Glutamatergic neuron (in vitro differentiated cells): Measurements from ENCODE around the gene GRM4. TPM values are rescaled to one million over a fixed set of nuclear protein-coding genes. Genes with fewer than 3 reads are reported as not detected.

Experiments used
- DNase-seq: peaks from one replicate; pipeline ENCODE4 v3.0.0; 2022
- H3K27ac Mint-ChIP-seq: one replicate; pipeline ENCODE4 v1.8.0; 2020; ENCODE audit warnings: mild to moderate bottlenecking, mixed read lengths, inconsistent platforms; ENCODE audit not compliant: unreplicated experiment
- H3K27me3 Mint-ChIP-seq: one replicate; pipeline ENCODE4 v1.8.0; 2020; ENCODE audit warnings: mild to moderate bottlenecking, moderate library complexity, mixed read lengths, inconsistent platforms; ENCODE audit not compliant: unreplicated experiment
- H3K36me3 Mint-ChIP-seq: one replicate; pipeline ENCODE4 v1.8.0; 2020; ENCODE audit warnings: mild to moderate bottlenecking, mixed read lengths, inconsistent platforms; ENCODE audit not compliant: unreplicated experiment
- H3K4me1 Mint-ChIP-seq: one replicate; pipeline ENCODE4 v1.8.0; 2020; ENCODE audit warnings: mild to moderate bottlenecking, low read depth, mixed read lengths, inconsistent platforms; ENCODE audit not compliant: unreplicated experiment
- H3K4me3 Mint-ChIP-seq: one replicate; pipeline ENCODE4 v1.8.0; 2020; ENCODE audit warnings: mild to moderate bottlenecking, mixed read lengths, inconsistent platforms; ENCODE audit not compliant: unreplicated experiment
- H3K9me3 Mint-ChIP-seq: one replicate; pipeline ENCODE4 v1.8.0; 2020; ENCODE audit warnings: mild to moderate bottlenecking, moderate library complexity, mixed read lengths, inconsistent platforms; ENCODE audit not compliant: unreplicated experiment
- CTCF ChIP-seq: fragments of 200-600 bp; sonication (generic); IDR thresholded peaks from one replicate; pipeline ENCODE4 v1.5.0; 2021; ENCODE audit not compliant: partially characterized antibody, unreplicated experiment
- total RNA-seq: library from RNA; stranded (reverse); fragmentation: NEBNext Ultra II Directional; extraction: Animal tissue kit (Norgen Biotek cat#: 25700); gene quantifications from one replicate; pipeline ENCODE4 v1.2.1, GENCODE V29; 2021; ENCODE audit not compliant: unreplicated experiment

Gene GRM4
- total RNA-seq, 1 donor from 2014 or later, result 119 TPM

- H3K9me3 Mint-ChIP-seq, result peaks cover 13% of the 10 kb centered on the region
- H3K27me3 Mint-ChIP-seq, result peaks cover 9% of the 10 kb centered on the region
- TF ChIP-seq CTCF, result no peak
- no peak overlapping the region for H3K4me3 Mint-ChIP-seq
- no peak overlapping the region for H3K27ac Mint-ChIP-seq
- peaks cover 19% of the 10 kb centered on the region for H3K36me3 Mint-ChIP-seq
- H3K4me1 Mint-ChIP-seq, result peaks cover 24% of the 10 kb centered on the region
- no peak for DNase-seq
These were observed 11.4 kb upstream of the GRM4 start for GRCh38 chr6:34157236-34157830.

- no peak for TF ChIP-seq CTCF
- Mint-ChIP-seq H3K27me3 (peaks cover 9% of the 10 kb centered on the region), H3K4me1 (peaks cover 25% of the 10 kb centered on the region), H3K9me3 (peaks cover 10% of the 10 kb centered on the region), H3K4me3 (peak overlapping the region; percentile 59), H3K27ac (peak overlapping the region; percentile 79), H3K36me3 (peaks cover 10% of the 10 kb centered on the region)
- no peak for DNase-seq
These were observed 9.8 kb upstream of the GRM4 start for GRCh38 chr6:34155471-34156300.

GRCh38 chr6:34154668-34155447 lies 9.0 kb upstream of the GRM4 start:
- Mint-ChIP-seq H3K9me3 (peaks cover 9% of the 10 kb centered on the region), H3K27ac (peak overlapping the region; percentile 78), H3K4me1 (peaks cover 32% of the 10 kb centered on the region), H3K4me3 (peak overlapping the region; percentile 84), H3K36me3 (peaks cover 7% of the 10 kb centered on the region), H3K27me3 (peaks cover 9% of the 10 kb centered on the region)
- TF ChIP-seq CTCF, result peak; percentile 100
- DNase-seq, result peak; percentile 89

- Mint-ChIP-seq H3K4me3 (no peak overlapping the region), H3K36me3 (no peaks in the 10 kb centered on the region), H3K27ac (peak overlapping the region; percentile 17), H3K27me3 (peaks cover 9% of the 10 kb centered on the region), H3K4me1 (peaks cover 47% of the 10 kb centered on the region), H3K9me3 (peaks cover 8% of the 10 kb centered on the region)
- DNase-seq, result no peak
- no peak for TF ChIP-seq CTCF
These were observed 7.1 kb upstream of the GRM4 start for GRCh38 chr6:34152806-34153520.
